ENCODE results near the gene RBBP6.

RBBP6 gene

GRCh38 chr16:24524855-24525677 lies 14.3 kb upstream of the RBBP6 start:
- no peak for DNase-seq

GRCh38 chr16:24525970-24526559 lies 13.3 kb upstream of the RBBP6 start:
- DNase-seq = no peak

GRCh38 chr16:24526701-24527495 lies 12.5 kb upstream of the RBBP6 start:
- DNase-seq = no peak

- DNase-seq = no peak
These were observed 8.2 kb upstream of the RBBP6 start for GRCh38 chr16:24531166-24531565.

GRCh38 chr16:24534620-24535019 lies 4.7 kb upstream of the RBBP6 start:
- DNase-seq = no peak

GRCh38 chr16:24535827-24536226 lies 3.5 kb upstream of the RBBP6 start:
- DNase-seq = no peak

- DNase-seq = no peak
These were observed 2.7 kb upstream of the RBBP6 start for GRCh38 chr16:24536671-24537070.

GRCh38 chr16:24537474-24538337 lies 1.7 kb upstream of the RBBP6 start:
- no peak for DNase-seq

GRCh38 chr16:24538756-24539294 lies 541 bp upstream of the RBBP6 start:
- DNase-seq = no peak

GRCh38 chr16:24539850-24540601 lies 660 bp downstream of the RBBP6 start:
- DNase-seq = no peak

- DNase-seq = peak; percentile 12
These were observed 1.3 kb downstream of the RBBP6 start for GRCh38 chr16:24540602-24541210.

- DNase-seq = no peak
These were observed 2.0 kb downstream of the RBBP6 start for GRCh38 chr16:24541233-24541933.

- DNase-seq = no peak
These were observed 4.6 kb downstream of the RBBP6 start for GRCh38 chr16:24543949-24544348.

GRCh38 chr16:24544640-24545039 lies 5.3 kb downstream of the RBBP6 start:
- no peak for DNase-seq

GRCh38 chr16:24550295-24550694 lies 10.9 kb downstream of the RBBP6 start:
- DNase-seq = no peak

- peak; percentile 46 for DNase-seq
These were observed 13.4 kb downstream of the RBBP6 start for GRCh38 chr16:24552705-24553246.

GRCh38 chr16:24553983-24554382 lies 14.6 kb downstream of the RBBP6 start:
- DNase-seq = no peak

GRCh38 chr16:24555346-24555872 lies 16.0 kb downstream of the RBBP6 start:
- no peak for DNase-seq

GRCh38 chr16:24562811-24563210 lies 23.4 kb downstream of the RBBP6 start:
- no peak for DNase-seq

- DNase-seq = no peak
These were observed 29.0 kb downstream of the RBBP6 start for GRCh38 chr16:24568392-24568791.

Data from NCI-H2227 treated with DMSO at 0.1 percent for 48 hours (cell line).